Suprapubic skin (tissue), 3 donors: ENCODE results near the gene LZTS3.

Experiments
- CTCF ChIP-seq, 2 donors: fragments of 200-600 bp in 1 of 2; fragments of 450-650 bp in 1 of 2; sonication (generic) in 1 of 2; IDR thresholded peaks; one replicate each; pipeline ENCODE4 v1.5.1; 2016 to 2019; ENCODE audit warnings: antibody characterized with exemption in 2 of 2, mild to moderate bottlenecking in 1 of 2, moderate library complexity in 1 of 2
- POLR2AphosphoS5 ChIP-seq, 3 donors: sonication (generic); formaldehyde crosslinking; IDR thresholded peaks; one replicate each; pipeline ENCODE4 v1.6.1; 2017; ENCODE audit warnings: antibody characterized with exemption in 3 of 3

- TF ChIP-seq POLR2AphosphoS5 (IDR thresholded peaks at IDR 0.05), result no peak
- TF ChIP-seq CTCF (IDR thresholded peaks at IDR 0.05), result no peak
Measured at GRCh38 chr20:3193806-3194616, 20.7 kb upstream of the LZTS3 start.
